ENCODE data around the gene SIMC1.
"Not testable (repeated sequence)": the region's sequence is repeated elsewhere in the genome, so short reads cannot be mapped to it uniquely, and the experiment has no call there.

DNA sequence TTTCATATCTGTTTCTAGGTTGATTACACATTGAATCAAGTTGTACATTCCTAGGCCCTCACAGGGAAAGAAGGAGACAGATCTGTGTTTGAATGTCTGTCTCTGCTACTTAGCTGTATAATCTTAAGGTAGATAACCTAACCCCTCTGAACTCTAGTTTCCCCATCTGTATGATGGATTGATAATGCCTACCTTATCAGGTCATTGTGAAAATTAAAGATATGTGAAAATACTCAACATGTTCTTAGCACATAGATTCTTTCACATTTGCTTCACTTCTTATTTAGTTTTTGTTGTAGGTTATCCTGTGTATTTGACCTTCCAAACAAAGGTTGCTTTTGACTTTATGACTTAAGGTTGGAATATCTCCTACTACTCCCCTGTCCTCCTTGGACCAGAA is 50.8 kb downstream of the SIMC1 start:
- TF ChIP-seq, protein P1, sequence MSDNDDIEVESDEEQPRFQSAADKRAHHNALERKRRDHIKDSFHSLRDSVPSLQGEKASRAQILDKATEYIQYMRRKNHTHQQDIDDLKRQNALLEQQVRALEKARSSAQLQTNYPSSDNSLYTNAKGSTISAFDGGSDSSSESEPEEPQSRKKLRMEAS (IDR thresholded peaks at IDR 0.05; ENCODE audit: insufficient read depth, insufficient read length) = not testable (repeated sequence)
- TF ChIP-seq FOS (IDR thresholded peaks at IDR 0.05; ENCODE audit: borderline replicate concordance, insufficient read depth, low read length); POLR2AphosphoS5 (IDR thresholded peaks at IDR 0.05; ENCODE audit: insufficient read depth, low read depth, low read length); POLR2A (IDR thresholded peaks at IDR 0.05; ENCODE audit: low read depth, low read length); GATA2 (IDR thresholded peaks at IDR 0.05; ENCODE audit: insufficient read depth, insufficient read length, low read depth, low read length); EZH2 (IDR thresholded peaks at IDR 0.05; ENCODE audit: borderline replicate concordance, low read depth, low read length, severe bottlenecking): not testable (repeated sequence)
- TF ChIP-seq, protein P2, sequence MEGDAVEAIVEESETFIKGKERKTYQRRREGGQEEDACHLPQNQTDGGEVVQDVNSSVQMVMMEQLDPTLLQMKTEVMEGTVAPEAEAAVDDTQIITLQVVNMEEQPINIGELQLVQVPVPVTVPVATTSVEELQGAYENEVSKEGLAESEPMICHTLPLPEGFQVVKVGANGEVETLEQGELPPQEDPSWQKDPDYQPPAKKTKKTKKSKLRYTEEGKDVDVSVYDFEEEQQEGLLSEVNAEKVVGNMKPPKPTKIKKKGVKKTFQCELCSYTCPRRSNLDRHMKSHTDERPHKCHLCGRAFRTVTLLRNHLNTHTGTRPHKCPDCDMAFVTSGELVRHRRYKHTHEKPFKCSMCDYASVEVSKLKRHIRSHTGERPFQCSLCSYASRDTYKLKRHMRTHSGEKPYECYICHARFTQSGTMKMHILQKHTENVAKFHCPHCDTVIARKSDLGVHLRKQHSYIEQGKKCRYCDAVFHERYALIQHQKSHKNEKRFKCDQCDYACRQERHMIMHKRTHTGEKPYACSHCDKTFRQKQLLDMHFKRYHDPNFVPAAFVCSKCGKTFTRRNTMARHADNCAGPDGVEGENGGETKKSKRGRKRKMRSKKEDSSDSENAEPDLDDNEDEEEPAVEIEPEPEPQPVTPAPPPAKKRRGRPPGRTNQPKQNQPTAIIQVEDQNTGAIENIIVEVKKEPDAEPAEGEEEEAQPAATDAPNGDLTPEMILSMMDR (IDR thresholded peaks at IDR 0.05; ENCODE audit: extremely low read depth in 1 of 2, insufficient read depth in 1 of 2, low read depth in 1 of 2, low read length in 2 of 2) = not testable (repeated sequence)

Measured in endothelial cell of umbilical vein (primary cell).